ENCODE data around the gene CLDN6. TPM values are rescaled to one million over a fixed set of nuclear protein-coding genes. Genes with fewer than 3 reads are reported as not detected.

The CLDN6 gene
- total RNA-seq, 2 experiments from 2014 or later = not detected

- BruUV-seq (replicated peaks) = no TSS peak
Observed at GRCh38 chr16:3020247-3020603, 2.2 kb upstream of the CLDN6 start, which contains the start of gene TNFRSF12A. Gene TNFRSF12A, plus strand, starts transcription at chr16:3020368. Its CDS starts 30 bp downstream, at chr16:3020398.

GRCh38 chr16:3019594-3020246 lies 1.7 kb upstream of the CLDN6 start:
- peak overlapping the region; percentile 68 for H3K4me3 ChIP-seq (ENCODE audit: low read depth, low read length, poor library complexity, severe bottlenecking)
- peak overlapping the region; percentile 69; the same call in 1 of the 2 replicates for H2AFZ ChIP-seq (ENCODE audit: low read length)
- peak overlapping the region; percentile 86 for H3K4me2 ChIP-seq (ENCODE audit: low read length)
- POLR2A ChIA-PET = interaction anchor here (1.0 to 1.7 kb wide), 3 partner anchors 8 to 12 kb away, joined by 3 to 7 read pairs (median 3); no protein-coding TSS in a partner anchor
- no TSS peak for BruUV-seq (replicated peaks)
- no peaks in the 10 kb centered on the region for H3K36me3 ChIP-seq (ENCODE audit: insufficient read depth, low read length)
- H3K4me1 ChIP-seq (ENCODE audit: insufficient read depth, low read length, poor library complexity, severe bottlenecking) = peaks cover 39% of the 10 kb centered on the region
- H3K27ac ChIP-seq (ENCODE audit: low read depth, low read length, poor library complexity, severe bottlenecking) = no peak overlapping the region
- CTCF ChIA-PET (ENCODE audit: unreplicated experiment) = interaction anchor here (0.6 kb wide), 1 partner anchor 106 kb away, joined by 3 read pairs; no protein-coding TSS in a partner anchor
- no peaks in the 10 kb centered on the region for H3K9me2 ChIP-seq (ENCODE audit: insufficient read depth, low read length)
- no peak for DNase-seq (ENCODE audit: low spot score)
- H3K79me2 ChIP-seq (ENCODE audit: insufficient read depth, low read depth, low read length) = no peaks in the 10 kb centered on the region
- intact Hi-C loops (cut with micrococcal nuclease; ENCODE audit: unreplicated experiment) = loop anchor here (2.0 kb wide), 1 partner anchor 17 kb away; no protein-coding TSS in a partner anchor
- H3K9me3 ChIP-seq (ENCODE audit: low read length) = no peaks in the 10 kb centered on the region
- TF ChIP-seq CTCF (conservative IDR thresholded peaks at IDR 0.05; ENCODE audit: low read length) (no peak), EZH2phosphoT487 (IDR thresholded peaks at IDR 0.05; ENCODE audit: borderline replicate concordance, low read depth, low read length) (no peak)
- no peaks in the 10 kb centered on the region for H4K20me1 ChIP-seq (ENCODE audit: insufficient read depth, low read length)

More at GRCh38 chr16:3020247-3020603, 2.2 kb upstream of the CLDN6 start, which contains the start of gene TNFRSF12A:
- Histone ChIP-seq H3K4me3 (ENCODE audit: low read depth, low read length, poor library complexity, severe bottlenecking) (peak within 1 kb of the TSS; percentile 68), H3K4me2 (ENCODE audit: low read length) (peak within 1 kb of the TSS; percentile 86), H3K36me3 (ENCODE audit: insufficient read depth, low read length) (no peaks in the 10 kb centered on the region), H2AFZ (ENCODE audit: low read length) (peak within 1 kb of the TSS; percentile 69; the same call in 1 of the 2 replicates), H3K9me3 (ENCODE audit: low read length) (no peaks in the 10 kb centered on the region), H4K20me1 (ENCODE audit: insufficient read depth, low read length) (no peaks in the 10 kb centered on the region), H3K9me2 (ENCODE audit: insufficient read depth, low read length) (no peaks in the 10 kb centered on the region), H3K27ac (ENCODE audit: low read depth, low read length, poor library complexity, severe bottlenecking) (no peak within 1 kb of the TSS), H3K79me2 (ENCODE audit: insufficient read depth, low read depth, low read length) (no peaks in the 10 kb centered on the region), H3K4me1 (ENCODE audit: insufficient read depth, low read length, poor library complexity, severe bottlenecking) (peaks cover 39% of the 10 kb centered on the region)
- intact Hi-C loops (cut with micrococcal nuclease; ENCODE audit: unreplicated experiment) = loop anchor here (2.0 kb wide), 1 partner anchor 17 kb away; no protein-coding TSS in a partner anchor
- ChIA-PET CTCF (ENCODE audit: unreplicated experiment) (interaction anchor here (0.6 kb wide), 1 partner anchor 106 kb away, joined by 3 read pairs; no protein-coding TSS in a partner anchor), POLR2A (interaction anchor here (1.0 to 1.7 kb wide), 2 partner anchors 10 to 13 kb away, joined by 3 to 7 read pairs; no protein-coding TSS in a partner anchor)
- peak; percentile 34; the same call in 1 of the 2 replicates for TF ChIP-seq CTCF (conservative IDR thresholded peaks at IDR 0.05; ENCODE audit: low read length)
- no peak for TF ChIP-seq EZH2phosphoT487 (IDR thresholded peaks at IDR 0.05; ENCODE audit: borderline replicate concordance, low read depth, low read length)
- DNase-seq (ENCODE audit: low spot score) = peak; percentile 84

- H3K79me2 ChIP-seq (ENCODE audit: insufficient read depth, low read depth, low read length) = no peaks in the 10 kb centered on the region
- no peak overlapping the region for H3K4me2 ChIP-seq (ENCODE audit: low read length)
- intact Hi-C loops (cut with micrococcal nuclease; ENCODE audit: unreplicated experiment) = no loop called here
- no TSS peak for BruUV-seq (replicated peaks)
- H3K9me2 ChIP-seq (ENCODE audit: insufficient read depth, low read length) = no peaks in the 10 kb centered on the region
- H4K20me1 ChIP-seq (ENCODE audit: insufficient read depth, low read length) = no peaks in the 10 kb centered on the region
- no peak for TF ChIP-seq CTCF (conservative IDR thresholded peaks at IDR 0.05; ENCODE audit: low read length)
- no peak overlapping the region for H3K4me3 ChIP-seq (ENCODE audit: low read depth, low read length, poor library complexity, severe bottlenecking)
- H3K4me1 ChIP-seq (ENCODE audit: insufficient read depth, low read length, poor library complexity, severe bottlenecking) = peaks cover 28% of the 10 kb centered on the region
- no peak overlapping the region for H2AFZ ChIP-seq (ENCODE audit: low read length)
- no peaks in the 10 kb centered on the region for H3K36me3 ChIP-seq (ENCODE audit: insufficient read depth, low read length)
- no peak for DNase-seq (ENCODE audit: low spot score)
- no peaks in the 10 kb centered on the region for H3K9me3 ChIP-seq (ENCODE audit: low read length)
- ChIA-PET POLR2A (no interaction called here), CTCF (ENCODE audit: unreplicated experiment) (no interaction called here)
- H3K27ac ChIP-seq (ENCODE audit: low read depth, low read length, poor library complexity, severe bottlenecking) = no peak overlapping the region
Observed at GRCh38 chr16:3017344-3017743, 639 bp downstream of the CLDN6 start.
